Inferior parietal cortex (tissue), 1 donor: Measurements from ENCODE around the gene CD180.
A peak's percentile ranks its signal among the peaks of the same experiment; 100 is the strongest.

Experiments used
- DNase-seq: peaks from one replicate; pipeline ENCODE4 v3.0.0-alpha.2; 2016; ENCODE audit errors: extremely low spot score

The CD180 gene

GRCh38 chr5:67160985-67161384 lies 35.6 kb downstream of the CD180 start:
- DNase-seq, result no peak

- DNase-seq, result no peak
These were observed 36.3 kb downstream of the CD180 start for GRCh38 chr5:67160272-67160671.

DNA sequence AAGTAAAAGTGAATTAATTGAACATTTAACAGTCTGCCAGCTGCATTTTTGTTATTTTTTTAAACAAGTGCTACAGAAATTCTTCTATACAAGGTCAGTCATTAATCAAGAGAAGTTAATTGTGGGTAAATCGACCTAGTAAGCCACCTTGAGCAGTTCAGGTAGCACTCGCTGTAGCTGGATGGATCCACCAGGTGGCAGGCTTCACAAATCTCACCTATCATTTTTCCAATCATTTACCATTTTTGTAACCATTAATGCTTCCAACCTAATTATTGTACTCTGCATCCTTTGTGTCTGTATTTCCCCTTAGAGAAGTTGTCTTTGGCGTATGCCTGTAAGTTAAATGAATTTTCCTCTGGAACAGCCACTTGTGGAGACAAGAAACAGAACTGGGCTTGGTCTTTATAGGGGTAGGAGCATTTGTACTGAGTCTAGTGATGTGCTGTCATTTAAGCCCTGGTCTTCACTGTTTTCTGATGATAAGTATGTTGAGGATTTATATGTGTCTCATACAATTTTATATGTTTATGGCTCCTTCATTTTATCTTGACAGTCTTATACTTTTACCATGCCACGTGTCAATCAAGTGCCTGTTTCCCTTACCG lies 39.5 kb downstream of the CD180 start:
- no peak for DNase-seq

GRCh38 chr5:67154556-67155206 lies 41.9 kb downstream of the CD180 start:
- no peak for DNase-seq

GRCh38 chr5:67153292-67153691 lies 43.3 kb downstream of the CD180 start:
- DNase-seq, result no peak

DNA sequence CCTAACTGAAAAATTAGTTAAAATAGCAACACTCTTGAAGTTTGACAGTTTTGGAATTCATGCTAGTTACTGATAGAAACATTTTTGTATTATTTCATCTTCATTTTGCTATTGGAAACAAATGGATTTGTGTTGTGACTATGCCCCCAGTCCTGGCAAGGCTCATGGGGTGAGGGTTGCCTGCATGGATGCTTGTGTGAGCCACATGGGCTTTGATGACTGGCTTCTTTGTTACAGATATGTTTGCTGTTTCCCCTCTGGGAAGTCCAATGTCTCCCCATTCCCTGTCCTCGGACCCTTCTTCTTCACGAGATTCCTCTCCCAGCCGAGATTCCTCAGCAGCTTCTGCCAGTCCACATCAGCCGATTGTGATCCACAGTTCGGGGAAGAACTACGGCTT lies 44.2 kb downstream of the CD180 start:
- no peak for DNase-seq

- DNase-seq, result peak; percentile 61
These were observed 46.6 kb downstream of the CD180 start for GRCh38 chr5:67149951-67150523.

DNA sequence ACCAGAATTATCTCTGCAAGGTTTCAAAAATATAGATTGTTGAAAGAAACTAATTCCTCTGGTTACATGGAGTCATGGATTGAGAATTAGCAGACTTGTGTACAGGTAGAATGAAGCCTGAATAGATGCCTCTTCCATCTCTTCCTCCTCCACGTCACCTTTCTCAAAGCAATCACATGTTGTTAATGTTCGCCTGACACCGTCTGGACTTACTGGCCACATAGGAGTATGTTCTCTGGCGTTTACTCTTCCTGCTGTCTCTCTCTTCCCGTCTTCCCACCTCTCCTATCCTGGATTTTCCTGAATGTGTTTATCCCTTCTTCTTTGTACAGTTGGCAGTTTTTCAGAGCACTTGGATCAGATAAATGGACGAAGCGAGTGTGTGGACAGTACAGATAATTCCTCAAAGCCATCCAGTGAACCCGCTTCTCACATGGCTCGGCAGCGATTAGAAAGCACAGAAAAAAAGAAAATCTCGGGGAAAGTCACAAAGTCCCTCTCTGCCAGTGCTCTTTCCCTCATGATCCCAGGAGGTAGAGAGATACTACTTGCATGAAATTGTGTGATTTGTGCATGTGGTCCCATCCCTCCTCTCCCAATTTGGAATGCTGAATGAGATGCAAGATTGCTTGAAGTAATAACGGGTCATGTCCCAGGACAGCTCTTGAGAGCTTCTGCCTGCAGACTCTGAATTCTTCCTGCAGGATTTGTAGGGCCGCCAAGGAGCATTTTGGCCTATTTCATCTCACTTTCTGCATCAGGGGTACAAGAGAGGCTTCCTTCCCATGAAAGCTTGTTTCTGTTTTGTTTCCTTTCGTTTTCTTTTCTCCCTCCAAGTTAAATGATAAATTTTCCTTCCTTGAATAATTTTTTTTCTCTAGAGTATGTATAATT lies 47.3 kb downstream of the CD180 start:
- DNase-seq, result no peak

- no peak for DNase-seq
These were observed 48.8 kb downstream of the CD180 start for GRCh38 chr5:67147760-67148159.

DNA sequence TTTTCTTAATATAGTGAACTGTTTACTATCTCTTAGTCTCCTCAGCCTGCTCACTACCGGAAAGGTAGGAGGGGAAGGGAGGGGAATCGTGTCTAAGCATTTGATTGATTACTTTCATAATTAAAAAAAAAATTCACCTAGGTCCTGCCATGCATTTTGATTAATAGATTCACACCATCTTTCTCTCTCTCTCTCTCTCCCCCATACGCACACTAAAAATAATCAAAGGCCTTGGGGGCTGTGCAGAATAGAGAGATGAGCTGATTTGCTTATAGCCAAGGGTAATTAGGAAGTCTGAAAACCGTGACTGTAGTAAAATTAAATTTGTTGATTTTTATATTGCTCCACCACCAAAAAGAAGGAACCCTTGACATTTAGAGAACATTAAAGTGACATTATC lies 49.6 kb downstream of the CD180 start:
- DNase-seq, result no peak

DNA sequence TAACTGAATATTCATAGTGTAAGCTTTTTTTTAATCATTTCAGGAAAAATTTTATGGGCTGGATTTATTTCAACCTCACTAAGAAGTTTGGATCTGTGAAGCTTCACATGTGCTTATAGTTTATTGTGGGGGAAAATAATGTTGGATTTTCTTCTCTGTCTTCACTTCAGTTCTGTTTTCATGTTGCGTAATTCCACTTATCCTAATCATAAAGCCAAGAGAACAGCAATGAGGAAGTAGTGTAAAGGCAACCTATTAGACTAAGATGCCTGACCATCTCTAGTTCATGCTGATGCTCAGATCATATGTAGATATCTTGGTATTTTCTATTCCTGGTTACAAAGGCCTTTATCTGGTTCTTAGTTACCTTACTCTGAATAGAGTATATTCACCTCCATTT lies 50.0 kb downstream of the CD180 start:
- no peak for DNase-seq

GRCh38 chr5:67144183-67144639 lies 52.4 kb downstream of the CD180 start:
- no peak for DNase-seq

GRCh38 chr5:67143549-67143948 lies 53.0 kb downstream of the CD180 start:
- no peak for DNase-seq

DNA sequence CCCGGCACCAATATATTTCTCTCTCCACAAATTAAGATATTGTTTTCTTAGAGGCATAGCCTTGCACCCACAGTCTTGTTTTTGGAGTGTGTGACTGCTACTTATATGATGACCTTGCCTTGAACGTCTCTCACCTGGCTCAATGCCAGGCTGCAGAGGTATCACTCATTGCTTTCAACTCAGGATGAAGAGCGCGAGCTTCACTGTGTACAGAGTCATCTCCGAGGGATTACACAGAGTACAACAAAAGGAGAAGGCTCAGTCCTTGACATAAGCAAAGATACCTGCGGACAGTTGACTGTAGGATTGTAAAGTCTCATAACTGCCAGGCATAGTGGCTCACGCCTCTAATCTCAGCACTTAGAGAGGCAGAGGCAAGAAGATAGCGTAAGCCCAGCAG lies 53.8 kb downstream of the CD180 start:
- no peak for DNase-seq

DNA sequence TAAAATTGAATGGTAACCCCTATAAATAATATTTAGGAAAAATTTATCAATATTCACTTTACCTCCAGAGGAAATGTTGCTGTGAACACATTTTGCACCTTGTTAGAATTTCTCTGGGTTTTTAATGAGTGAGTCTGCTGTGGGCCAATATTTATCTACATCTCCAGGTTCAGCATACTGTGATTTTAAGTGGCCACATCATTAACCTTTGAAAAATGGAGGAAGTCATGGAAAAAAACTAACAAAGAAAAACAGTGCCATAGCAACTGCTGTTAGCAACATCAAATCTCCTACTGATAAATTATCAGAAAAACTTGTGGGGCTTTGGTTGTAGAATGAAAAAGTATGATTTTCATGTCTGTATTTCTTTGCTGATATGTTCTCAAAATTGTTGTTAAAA lies 55.0 kb downstream of the CD180 start:
- no peak for DNase-seq

- no peak for DNase-seq
These were observed 56.2 kb downstream of the CD180 start for GRCh38 chr5:67140413-67140812.

GRCh38 chr5:67139030-67139429 lies 57.6 kb downstream of the CD180 start:
- no peak for DNase-seq

GRCh38 chr5:67135381-67135984 lies 61.1 kb downstream of the CD180 start:
- DNase-seq, result no peak

DNA sequence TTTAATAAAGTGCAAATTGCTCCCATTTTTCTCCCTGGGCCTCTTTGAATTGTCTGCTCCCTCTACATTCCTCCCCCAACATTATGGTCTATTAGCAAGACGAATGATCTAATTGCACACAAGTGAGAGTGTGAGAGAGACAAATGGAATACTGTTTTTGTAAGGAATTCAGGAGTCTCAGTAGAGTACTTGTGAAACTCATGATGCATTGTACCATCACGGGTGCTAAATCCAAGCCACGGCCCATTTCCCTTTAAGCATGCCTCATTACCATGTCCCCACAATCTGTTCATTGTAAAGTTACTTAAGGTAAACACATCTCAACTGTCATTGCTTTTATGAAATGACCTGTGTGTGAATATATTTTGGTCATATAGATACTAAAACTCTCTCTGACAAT lies 62.8 kb downstream of the CD180 start:
- no peak for DNase-seq

DNA sequence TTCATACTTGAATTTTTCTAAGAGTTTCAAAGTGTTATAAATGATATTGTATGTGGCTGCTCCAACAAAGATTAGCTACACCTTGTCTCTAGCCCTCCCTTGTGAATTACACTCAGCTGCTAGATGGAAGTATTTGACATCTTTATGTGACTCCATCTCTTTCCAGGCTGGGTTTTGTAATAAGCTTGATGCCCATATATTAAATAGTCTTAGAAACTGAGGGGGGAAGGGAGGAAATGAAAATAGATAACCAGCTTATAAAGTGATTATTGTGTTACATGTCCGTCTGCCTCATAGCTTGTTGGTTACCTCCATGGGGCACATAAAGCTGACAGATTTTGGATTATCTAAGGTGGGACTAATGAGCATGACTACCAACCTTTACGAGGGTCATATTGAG lies 63.4 kb downstream of the CD180 start:
- no peak for DNase-seq

DNA sequence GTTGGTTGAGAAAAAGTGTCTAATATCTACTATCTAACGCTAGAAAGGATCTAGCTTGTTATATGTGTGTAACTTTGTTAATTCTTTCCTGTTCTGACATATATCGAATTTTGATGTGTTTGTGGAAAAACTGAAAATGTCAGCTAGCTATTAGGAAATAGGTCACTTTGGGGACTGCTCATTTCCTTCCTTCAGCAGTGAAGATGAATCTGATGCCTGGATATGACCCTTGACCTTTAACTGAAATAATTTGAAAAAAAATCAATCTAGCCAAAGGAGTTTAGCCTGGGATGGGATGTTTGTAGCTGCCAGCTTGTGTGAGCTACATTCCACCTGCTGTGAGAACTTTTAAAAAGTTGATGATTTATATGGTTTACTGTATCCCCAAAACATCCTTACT lies 66.8 kb downstream of the CD180 start:
- DNase-seq, result no peak
